Prostate gland (tissue), 2 donors: ENCODE results near the gene UCN2. TPM values are rescaled to one million over a fixed set of nuclear protein-coding genes. Genes with fewer than 3 reads are reported as not detected.

Experiments
- DNase-seq: peaks from one replicate; pipeline ENCODE4 v3.0.0-alpha.2; 2019; ENCODE audit warnings: low spot score
- H3K27ac ChIP-seq, 2 donors: fragments of 200-600 bp; sonication (generic); 2 replicates each; pipeline ENCODE4 v1.5.1; 2017 to 2019
- H3K27me3 ChIP-seq: fragments of 200-600 bp; sonication (generic); replicated peaks from 2 replicates; pipeline ENCODE4 v1.5.1; 2019; ENCODE audit not compliant: insufficient read depth
- H3K36me3 ChIP-seq, 2 donors: fragments of 200-600 bp; sonication (generic); 1 replicate in 1 of 2; 2 replicates in 1 of 2; pipeline versions ENCODE4 v1.5.1 to v1.8.1; 2017 to 2019
- H3K4me1 ChIP-seq: fragments of 200-600 bp; sonication (generic); replicated peaks from 2 replicates; pipeline ENCODE4 v1.5.1; 2019
- H3K4me3 ChIP-seq, 2 donors: fragments of 200-600 bp; sonication (generic); 2 replicates each; pipeline ENCODE4 v1.5.1; 2017 to 2019
- H3K9me3 ChIP-seq: fragments of 200-600 bp; sonication (generic); 2 replicates; pipeline ENCODE4 v1.5.1; 2017
- CTCF ChIP-seq, 4 experiments: fragments of 200-600 bp in 2 of 4; fragments of 450-650 bp in 2 of 4; sonication (generic) in 2 of 4; IDR thresholded peaks; 1 replicate in 3 of 4; 2 replicates in 1 of 4; pipeline ENCODE4 v1.5.1; 2016 to 2019; ENCODE audit warnings: antibody characterized with exemption in 4 of 4, mild to moderate bottlenecking in 2 of 4, moderate library complexity in 2 of 4
- POLR2A ChIP-seq: fragments of 450-650 bp; IDR thresholded peaks from one replicate; pipeline ENCODE4 v1.6.1; 2016; ENCODE audit warnings: antibody characterized with exemption, mild to moderate bottlenecking
- POLR2AphosphoS5 ChIP-seq: sonication (generic); formaldehyde crosslinking; IDR thresholded peaks from one replicate; pipeline ENCODE4 v1.6.1; 2017; ENCODE audit warnings: antibody characterized with exemption
- WGBS: methylation state at CpG from one replicate; pipeline ENCODE4 v1.1.5; 2018; 5-methylcytosine and 5-hydroxymethylcytosine counted together
- intact Hi-C: fragments of 100-400 bp; cut with DNase I; formaldehyde crosslinking; loops from one replicate; pipeline ENCODE4 v1.14.2; 2022
- total RNA-seq, 2 donors: library from RNA; depleted of rRNA; stranded (reverse); fragments of >200 nt; gene quantifications; one replicate each; pipeline ENCODE4 v1.1.0, GENCODE V29; 2016

Gene UCN2
- total RNA-seq, 2 donors from 2014 or later = 0.85 to 1.6 TPM

DNA sequence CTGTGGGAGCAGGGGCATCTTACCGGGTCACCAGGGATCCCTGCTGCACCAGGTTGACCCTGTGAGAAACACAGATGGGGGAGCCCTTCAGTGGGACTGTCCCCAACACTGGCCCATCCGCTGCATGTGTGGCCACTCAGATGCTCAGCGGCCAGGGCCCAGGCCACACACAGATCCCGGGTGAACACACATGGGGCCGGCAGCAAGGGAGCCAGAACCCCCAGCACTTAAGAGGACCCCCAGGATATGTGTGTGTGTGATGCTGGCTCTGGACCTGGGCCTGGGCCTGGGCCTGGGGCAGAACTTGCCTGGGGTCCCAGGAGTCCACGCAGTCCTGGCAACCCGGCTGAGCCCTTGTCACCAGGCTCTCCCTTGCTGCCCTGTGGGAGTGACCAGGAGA, 4.9 kb upstream of the UCN2 start:
- Histone ChIP-seq H3K9me3 (no peaks in the 10 kb centered on the region), H3K36me3 (no peaks in the 10 kb centered on the region), H3K4me3 (no peak overlapping the region), H3K27me3 (no peaks in the 10 kb centered on the region), H3K4me1 (no peaks in the 10 kb centered on the region), H3K27ac (no peak overlapping the region)
- WGBS = 91% methylated on average over 7 of the region's 7 CpGs
- no peak for DNase-seq
- TF ChIP-seq POLR2AphosphoS5 (no peak), CTCF (IDR thresholded peaks at IDR 0.05) (no peak), POLR2A (no peak)
- intact Hi-C loops = no loop called here

DNA sequence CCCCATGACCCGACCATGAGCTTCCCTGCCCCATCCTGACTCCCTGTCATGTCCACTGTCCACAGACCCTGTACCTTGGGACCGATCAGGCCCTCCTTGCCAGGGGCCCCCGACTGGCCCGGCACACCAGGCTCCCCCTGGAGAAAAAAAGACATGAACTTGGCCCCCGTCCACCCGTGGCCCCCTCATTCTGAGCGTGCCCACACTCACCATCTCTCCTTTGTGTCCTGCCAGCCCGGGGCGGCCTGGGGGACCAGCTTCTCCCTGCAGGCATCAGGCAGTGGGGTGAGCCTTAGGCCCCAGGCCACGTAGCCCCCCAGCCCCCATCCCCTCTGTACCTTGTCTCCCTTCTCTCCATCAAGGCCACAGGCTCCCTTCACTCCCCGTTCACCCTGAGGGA, 3.9 kb upstream of the UCN2 start:
- no peak overlapping the region for H3K27ac ChIP-seq
- H3K27me3 ChIP-seq = no peaks in the 10 kb centered on the region
- intact Hi-C loops = no loop called here
- TF ChIP-seq POLR2A (no peak), POLR2AphosphoS5 (no peak), CTCF (IDR thresholded peaks at IDR 0.05) (no peak)
- 92% methylated on average over 11 of the region's 11 CpGs for WGBS
- H3K4me1 ChIP-seq = no peaks in the 10 kb centered on the region
- no peaks in the 10 kb centered on the region for H3K36me3 ChIP-seq
- H3K4me3 ChIP-seq = no peak overlapping the region
- no peaks in the 10 kb centered on the region for H3K9me3 ChIP-seq
- DNase-seq = no peak

GRCh38 chr3:48567090-48567489, 3.5 kb upstream of the UCN2 start:
- Histone ChIP-seq H3K4me1 (no peaks in the 10 kb centered on the region), H3K36me3 (no peaks in the 10 kb centered on the region), H3K9me3 (no peaks in the 10 kb centered on the region), H3K4me3 (no peak overlapping the region), H3K27me3 (no peaks in the 10 kb centered on the region), H3K27ac (no peak overlapping the region)
- WGBS = 85% methylated on average over 5 of the region's 5 CpGs
- intact Hi-C loops = no loop called here
- DNase-seq = no peak
- TF ChIP-seq POLR2AphosphoS5 (no peak), CTCF (IDR thresholded peaks at IDR 0.05) (no peak), POLR2A (no peak)

GRCh38 chr3:48566401-48566760, 2.8 kb upstream of the UCN2 start:
- no peak overlapping the region for H3K27ac ChIP-seq
- H3K9me3 ChIP-seq = no peaks in the 10 kb centered on the region
- H3K4me3 ChIP-seq = no peak overlapping the region
- no peaks in the 10 kb centered on the region for H3K4me1 ChIP-seq
- DNase-seq = no peak
- no peaks in the 10 kb centered on the region for H3K36me3 ChIP-seq
- no peaks in the 10 kb centered on the region for H3K27me3 ChIP-seq
- 93% methylated on average over 9 of the region's 9 CpGs for WGBS
- intact Hi-C loops = no loop called here
- TF ChIP-seq POLR2A = no peak
- no peak for TF ChIP-seq POLR2AphosphoS5

DNA sequence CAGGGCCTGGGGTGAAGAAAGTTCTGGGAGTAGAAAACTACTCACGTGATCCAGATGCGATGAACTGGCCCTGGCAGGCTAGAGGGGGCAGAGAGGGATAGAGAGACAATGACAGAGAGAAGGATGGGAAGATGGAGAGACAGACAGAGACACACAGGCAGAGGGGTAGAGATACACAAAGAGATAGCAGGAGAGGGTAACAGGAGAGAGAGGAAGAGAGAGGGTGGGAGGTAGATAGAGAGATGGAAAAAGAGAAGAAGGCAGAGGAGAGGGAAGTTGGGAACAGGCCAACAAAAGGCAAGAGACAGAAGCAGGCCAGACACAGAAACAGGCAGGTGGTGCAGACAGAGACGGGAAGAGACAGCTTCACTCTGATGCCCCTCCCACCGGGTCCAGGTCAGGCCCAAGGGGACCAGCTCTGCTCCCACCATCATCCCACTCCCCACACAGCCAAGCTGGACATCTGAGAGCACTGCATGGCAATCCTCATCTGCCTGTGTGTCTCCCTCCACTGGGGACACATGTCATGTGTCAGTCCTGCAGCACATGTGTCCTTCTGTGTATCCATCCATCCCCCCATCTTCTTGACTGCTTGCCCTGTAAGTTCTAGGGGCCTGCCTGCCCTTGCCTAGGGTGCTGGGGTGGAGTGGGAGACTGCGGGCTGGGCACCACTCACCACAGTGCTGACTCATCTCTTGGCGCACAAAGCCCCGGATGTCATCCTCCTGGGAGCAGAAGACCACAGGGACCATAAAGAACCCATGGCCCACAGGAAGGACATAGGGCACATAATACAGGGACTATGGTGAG, 2.2 kb upstream of the UCN2 start:
- TF ChIP-seq POLR2A (no peak), POLR2AphosphoS5 (no peak), CTCF (IDR thresholded peaks at IDR 0.05) (no peak)
- intact Hi-C loops = no loop called here
- Histone ChIP-seq H3K36me3 (no peaks in the 10 kb centered on the region), H3K27ac (no peak overlapping the region), H3K4me1 (no peaks in the 10 kb centered on the region), H3K27me3 (no peaks in the 10 kb centered on the region), H3K9me3 (no peaks in the 10 kb centered on the region), H3K4me3 (no peak overlapping the region)
- WGBS = 54% methylated on average over 7 of the region's 7 CpGs
- no peak for DNase-seq
